ENCODE results near the gene TMEM271. TPM values are rescaled to one million over a fixed set of nuclear protein-coding genes. Genes with fewer than 3 reads are reported as not detected.
"Not testable (repeated sequence)": the region's sequence is repeated elsewhere in the genome, so short reads cannot be mapped to it uniquely, and the experiment has no call there.

The TMEM271 gene
- total and polyA plus RNA-seq, 2 donors (not counting 1 experiment from before 2014, with no cell fraction given): not detected

GRCh38 chr4:566035-566434 lies 10.1 kb downstream of the TMEM271 start:
- H2AFZ ChIP-seq (ENCODE audit: low read length): no peak overlapping the region
- H3K4me1 ChIP-seq (ENCODE audit: control insufficient read depth, extremely low read depth, insufficient read depth, low read length): no peaks in the 10 kb centered on the region
- H3K9me3 ChIP-seq (ENCODE audit: control insufficient read depth, insufficient read depth, low read depth, low read length): no peaks in the 10 kb centered on the region
- H3K4me2 ChIP-seq (ENCODE audit: extremely low read depth, insufficient read depth, low read length): no peak overlapping the region
- no peak overlapping the region for H3K27ac ChIP-seq (ENCODE audit: insufficient read depth, low read length)
- H3K36me3 ChIP-seq (ENCODE audit: control insufficient read depth, insufficient read depth, low read length): no peaks in the 10 kb centered on the region
- no peak overlapping the region for H3K4me3 ChIP-seq (replicated peaks in 1 of 4; ENCODE audit: control extremely low read depth in 1 of 4, insufficient read depth in 1 of 4, low read depth in 3 of 4, low read length in 4 of 4)
- DNase-seq (ENCODE audit: low read depth in 2 of 2): no peak
- TF ChIP-seq CTCF (conservative IDR thresholded peaks at IDR 0.05 in 1 of 2, IDR thresholded peaks at IDR 0.05 in 1 of 2; ENCODE audit: low read depth in 1 of 2, low read length in 2 of 2): no peak
- TF ChIP-seq EZH2 (IDR thresholded peaks at IDR 0.05; ENCODE audit: low read length, missing control alignments): no peak
- H4K20me1 ChIP-seq (ENCODE audit: control insufficient read depth, extremely low read depth, insufficient read depth, low read length): no peaks in the 10 kb centered on the region
- H3K27me3 ChIP-seq (ENCODE audit: control insufficient read depth, insufficient read depth, low read length): no peaks in the 10 kb centered on the region
- H3K79me2 ChIP-seq (ENCODE audit: control insufficient read depth, insufficient read depth, low read length): no peaks in the 10 kb centered on the region
- no peak overlapping the region for H3K9ac ChIP-seq (ENCODE audit: insufficient read depth, low read length)

- not testable (repeated sequence) for H3K4me3 ChIP-seq (replicated peaks in 1 of 4; ENCODE audit: control extremely low read depth in 1 of 4, insufficient read depth in 1 of 4, low read depth in 3 of 4, low read length in 4 of 4); H3K79me2 ChIP-seq (ENCODE audit: control insufficient read depth, insufficient read depth, low read length); H3K36me3 ChIP-seq (ENCODE audit: control insufficient read depth, insufficient read depth, low read length); H3K4me1 ChIP-seq (ENCODE audit: control insufficient read depth, extremely low read depth, insufficient read depth, low read length); H3K27me3 ChIP-seq (ENCODE audit: control insufficient read depth, insufficient read depth, low read length); H3K4me2 ChIP-seq (ENCODE audit: extremely low read depth, insufficient read depth, low read length); H2AFZ ChIP-seq (ENCODE audit: low read length); H3K27ac ChIP-seq (ENCODE audit: insufficient read depth, low read length); DNase-seq (ENCODE audit: low read depth in 2 of 2); H4K20me1 ChIP-seq (ENCODE audit: control insufficient read depth, extremely low read depth, insufficient read depth, low read length); H3K9me3 ChIP-seq (ENCODE audit: control insufficient read depth, insufficient read depth, low read depth, low read length); H3K9ac ChIP-seq (ENCODE audit: insufficient read depth, low read length)
These were observed 10.5 kb downstream of the TMEM271 start for GRCh38 chr4:565614-566013.

- DNase-seq (ENCODE audit: low read depth in 2 of 2): not testable (repeated sequence)
These were observed 13.6 kb downstream of the TMEM271 start for GRCh38 chr4:562458-562857.

GRCh38 chr4:561426-561825 lies 14.7 kb downstream of the TMEM271 start:
- H4K20me1 ChIP-seq (ENCODE audit: control insufficient read depth, extremely low read depth, insufficient read depth, low read length): no peaks in the 10 kb centered on the region
- H3K79me2 ChIP-seq (ENCODE audit: control insufficient read depth, insufficient read depth, low read length): no peaks in the 10 kb centered on the region
- no peaks in the 10 kb centered on the region for H3K36me3 ChIP-seq (ENCODE audit: control insufficient read depth, insufficient read depth, low read length)
- H3K4me2 ChIP-seq (ENCODE audit: extremely low read depth, insufficient read depth, low read length): no peak overlapping the region
- H2AFZ ChIP-seq (ENCODE audit: low read length): no peak overlapping the region
- no peaks in the 10 kb centered on the region for H3K4me1 ChIP-seq (ENCODE audit: control insufficient read depth, extremely low read depth, insufficient read depth, low read length)
- H3K9ac ChIP-seq (ENCODE audit: insufficient read depth, low read length): no peak overlapping the region
- no peaks in the 10 kb centered on the region for H3K9me3 ChIP-seq (ENCODE audit: control insufficient read depth, insufficient read depth, low read depth, low read length)
- no peak overlapping the region for H3K4me3 ChIP-seq (replicated peaks in 1 of 4; ENCODE audit: control extremely low read depth in 1 of 4, insufficient read depth in 1 of 4, low read depth in 3 of 4, low read length in 4 of 4)
- no peaks in the 10 kb centered on the region for H3K27me3 ChIP-seq (ENCODE audit: control insufficient read depth, insufficient read depth, low read length)
- DNase-seq (ENCODE audit: low read depth in 2 of 2): no peak
- no peak overlapping the region for H3K27ac ChIP-seq (ENCODE audit: insufficient read depth, low read length)
- TF ChIP-seq EZH2 (IDR thresholded peaks at IDR 0.05; ENCODE audit: low read length, missing control alignments) (no peak), CTCF (conservative IDR thresholded peaks at IDR 0.05 in 1 of 2, IDR thresholded peaks at IDR 0.05 in 1 of 2; ENCODE audit: low read depth in 1 of 2, low read length in 2 of 2) (no peak)

More at GRCh38 chr4:562458-562857, 13.6 kb downstream of the TMEM271 start:
- not testable (repeated sequence) for H3K36me3 ChIP-seq (ENCODE audit: control insufficient read depth, insufficient read depth, low read length); H3K4me2 ChIP-seq (ENCODE audit: extremely low read depth, insufficient read depth, low read length); H4K20me1 ChIP-seq (ENCODE audit: control insufficient read depth, extremely low read depth, insufficient read depth, low read length); H3K9ac ChIP-seq (ENCODE audit: insufficient read depth, low read length); H3K79me2 ChIP-seq (ENCODE audit: control insufficient read depth, insufficient read depth, low read length); H3K4me3 ChIP-seq (replicated peaks in 1 of 4; ENCODE audit: control extremely low read depth in 1 of 4, insufficient read depth in 1 of 4, low read depth in 3 of 4, low read length in 4 of 4); H3K27me3 ChIP-seq (ENCODE audit: control insufficient read depth, insufficient read depth, low read length); H3K9me3 ChIP-seq (ENCODE audit: control insufficient read depth, insufficient read depth, low read depth, low read length); H3K4me1 ChIP-seq (ENCODE audit: control insufficient read depth, extremely low read depth, insufficient read depth, low read length); H3K27ac ChIP-seq (ENCODE audit: insufficient read depth, low read length); H2AFZ ChIP-seq (ENCODE audit: low read length)
